C4-2B (cell line): ENCODE results near the gene TCF12.

Experiments used
- CTCF ChIP-seq: fragments of 450-650 bp; conservative IDR thresholded peaks from 2 replicates; pipeline ENCODE4 v1.5.1; 2017; ENCODE audit warnings: mild to moderate bottlenecking
- ZFX ChIP-seq: fragments of 450-650 bp; IDR thresholded peaks from 2 replicates; pipeline ENCODE4 v1.6.1; 2017

GRCh38 chr15:56977232-56977631, 58.8 kb downstream of the TCF12 start:
- TF ChIP-seq CTCF (no peak), ZFX (no peak)
